HG02763 (cell line): ENCODE measurements around the gene DDC.
"Not testable (repeated sequence)": the region's sequence is repeated elsewhere in the genome, so short reads cannot be mapped to it uniquely, and the experiment has no call there.

Experiments used
- ATAC-seq: cut with Tn5 transposase; IDR thresholded peaks from one replicate; pipeline ENCODE4 v1.9.1; 2021; ENCODE audit warnings: mild to moderate bottlenecking, moderate library complexity; ENCODE audit not compliant: unreplicated experiment

The DDC gene

GRCh38 chr7:50589364-50589763 is 24.2 kb upstream of the DDC start:
- ATAC-seq: no peak

DNA sequence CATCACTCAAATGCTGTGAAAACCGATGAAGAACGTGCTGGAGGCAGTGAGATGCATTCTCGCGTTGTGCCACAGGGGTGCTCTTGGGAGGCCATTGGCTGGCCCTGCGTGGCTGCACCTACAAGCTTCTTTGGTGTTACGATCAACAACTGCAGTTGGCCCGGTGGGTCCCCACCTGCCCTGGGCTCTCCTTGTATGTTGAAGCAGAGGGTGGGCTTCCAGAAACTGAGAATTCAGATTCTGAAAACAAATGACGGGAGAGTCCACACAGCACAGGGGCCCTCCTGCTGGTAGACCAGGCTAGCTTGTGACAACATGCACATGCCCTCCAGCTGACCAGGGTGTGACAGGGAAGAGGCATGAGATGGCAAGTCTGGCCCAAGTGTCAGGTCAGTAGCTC is 23.7 kb upstream of the DDC start:
- no peak for ATAC-seq

DNA sequence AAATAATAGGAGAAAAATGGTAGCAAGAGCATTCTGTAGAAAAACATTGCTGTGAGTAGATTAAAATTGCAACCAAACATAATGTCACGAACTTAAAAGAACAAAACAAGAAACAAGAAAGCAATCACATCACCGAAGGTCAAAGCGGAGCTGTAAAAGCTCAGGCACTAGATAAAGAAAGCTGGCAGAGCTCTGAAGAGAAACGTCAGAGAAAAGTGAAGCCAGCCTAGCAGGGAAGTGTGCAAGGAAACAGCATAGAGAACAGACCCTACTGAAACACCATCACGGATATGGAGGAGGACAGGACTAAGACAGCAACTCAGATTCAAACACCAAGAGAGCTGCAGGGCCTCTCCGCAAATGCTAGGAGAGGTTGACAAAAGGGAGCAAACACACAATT is 22.5 kb upstream of the DDC start:
- ATAC-seq: no peak

DNA sequence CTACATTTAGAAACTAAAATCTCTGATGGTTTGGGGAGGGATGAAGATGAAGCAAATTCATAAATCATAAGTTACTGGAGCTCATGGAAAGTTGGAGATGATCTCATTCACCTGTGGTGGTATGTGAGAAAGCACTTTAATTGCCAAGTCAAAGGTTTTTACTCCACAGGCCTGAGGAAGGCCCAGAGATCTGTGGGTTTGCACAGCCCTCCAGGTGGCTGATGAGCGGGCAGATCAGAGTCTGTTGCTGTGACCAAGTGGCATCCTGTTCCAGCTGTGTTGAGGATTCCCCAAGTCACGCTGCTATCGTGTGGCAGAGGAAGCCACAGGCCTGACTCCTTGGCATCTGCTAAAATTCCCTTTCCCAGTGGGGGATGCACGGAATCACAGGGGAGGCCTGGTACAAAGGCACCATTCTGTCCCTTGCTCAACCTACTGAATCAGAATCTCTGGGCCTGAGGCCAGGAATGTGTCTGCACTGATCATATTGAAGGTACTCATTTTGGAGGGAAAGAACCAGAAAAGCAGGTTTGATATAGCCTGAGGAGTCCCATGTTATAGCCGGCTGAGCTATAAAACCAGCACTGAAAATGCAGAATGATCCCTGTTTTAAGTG is 19.7 kb upstream of the DDC start:
- no peak for ATAC-seq

GRCh38 chr7:50584386-50584785 is 19.2 kb upstream of the DDC start:
- ATAC-seq: no peak

- ATAC-seq: not testable (repeated sequence)
Measured at GRCh38 chr7:50583295-50583694, 18.1 kb upstream of the DDC start.

- ATAC-seq: not testable (repeated sequence)
Measured at GRCh38 chr7:50582271-50582670, 17.1 kb upstream of the DDC start.

DNA sequence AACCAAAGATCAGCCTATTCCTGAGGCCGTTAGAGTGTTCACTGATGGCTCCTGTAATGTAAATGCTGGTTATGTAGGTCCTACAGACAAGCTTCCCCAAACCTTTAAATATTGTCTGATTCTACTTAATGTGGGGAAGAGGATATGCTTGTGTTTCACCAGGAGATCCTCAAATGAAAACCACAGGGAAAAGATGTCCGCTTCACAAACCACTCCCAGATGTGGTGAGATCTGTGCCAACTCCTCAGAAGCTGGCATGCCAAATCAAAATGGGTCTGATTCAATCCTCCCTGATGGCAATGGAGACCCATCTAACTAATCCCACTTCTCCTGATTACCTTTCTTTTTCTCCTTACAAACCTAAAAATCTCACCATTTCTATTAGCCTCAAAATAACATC is 15.5 kb upstream of the DDC start:
- not testable (repeated sequence) for ATAC-seq

GRCh38 chr7:50580057-50580456 is 14.9 kb upstream of the DDC start:
- no peak for ATAC-seq

DNA sequence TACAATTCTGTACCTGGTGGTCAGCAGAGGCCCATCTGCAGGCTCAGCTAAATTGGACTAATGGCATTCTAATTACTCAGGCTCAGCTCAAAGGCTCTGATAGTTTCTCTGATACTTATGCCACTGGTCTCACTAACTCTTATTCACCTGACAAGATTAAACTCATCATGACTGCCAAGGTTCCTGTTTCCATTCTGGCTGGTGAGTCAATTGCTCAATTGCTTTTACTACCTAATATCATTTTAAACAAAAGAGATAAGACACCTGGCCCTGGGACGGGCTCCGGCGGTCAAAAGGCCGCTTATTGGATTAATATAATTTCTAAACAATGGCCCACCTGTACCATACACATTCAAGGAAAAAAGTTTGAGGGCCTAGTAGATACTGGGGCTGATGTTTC is 12.9 kb upstream of the DDC start:
- not testable (repeated sequence) for ATAC-seq

GRCh38 chr7:50577569-50577968 is 12.4 kb upstream of the DDC start:
- no peak for ATAC-seq

DNA sequence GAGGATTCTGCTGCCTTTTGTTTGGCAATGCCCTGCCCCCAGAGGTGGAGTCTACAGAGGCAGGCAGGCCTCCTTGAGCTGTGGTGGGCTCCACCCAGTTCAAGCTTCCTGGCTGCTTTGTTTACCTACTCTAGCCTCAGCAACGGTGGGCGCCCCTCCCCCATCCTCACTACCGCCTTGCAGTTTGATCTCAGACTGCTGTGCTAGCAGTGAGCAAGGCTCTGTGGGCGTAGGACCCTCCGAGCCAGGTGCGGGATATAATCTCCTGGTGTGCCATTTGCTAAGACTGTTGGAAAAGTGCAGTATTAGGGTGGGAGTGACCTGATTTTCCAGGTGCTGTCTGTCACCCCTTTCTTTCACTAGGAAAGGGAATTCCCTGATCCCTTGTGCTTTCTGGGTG is 11.2 kb upstream of the DDC start:
- not testable (repeated sequence) for ATAC-seq

DNA sequence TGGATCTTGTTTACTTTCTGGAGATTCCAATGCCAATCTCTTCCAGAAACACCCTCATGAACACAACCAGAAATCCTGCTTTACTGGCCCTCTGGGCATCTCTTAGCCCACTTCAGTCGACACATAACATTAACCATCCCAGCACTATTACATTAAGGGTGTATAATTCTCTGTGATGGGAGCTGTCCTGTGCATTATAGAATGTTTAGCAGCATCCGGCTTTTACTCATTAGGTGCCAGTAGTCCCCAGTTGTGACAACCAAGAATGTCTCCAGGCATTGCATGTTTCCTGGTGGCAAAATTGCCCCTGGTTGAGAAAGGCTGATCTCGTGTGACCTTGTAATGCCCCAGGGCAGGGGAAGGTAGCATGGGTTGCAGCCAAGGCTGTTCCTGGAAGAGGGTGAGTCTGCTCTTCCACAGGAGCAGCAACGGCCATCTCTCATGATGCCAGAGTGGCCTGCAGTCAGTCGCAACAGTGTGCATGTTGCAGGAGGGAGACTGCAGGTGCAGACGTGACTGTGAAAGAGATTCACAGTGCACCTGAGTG is 2.6 kb upstream of the DDC start:
- ATAC-seq: no peak

DNA sequence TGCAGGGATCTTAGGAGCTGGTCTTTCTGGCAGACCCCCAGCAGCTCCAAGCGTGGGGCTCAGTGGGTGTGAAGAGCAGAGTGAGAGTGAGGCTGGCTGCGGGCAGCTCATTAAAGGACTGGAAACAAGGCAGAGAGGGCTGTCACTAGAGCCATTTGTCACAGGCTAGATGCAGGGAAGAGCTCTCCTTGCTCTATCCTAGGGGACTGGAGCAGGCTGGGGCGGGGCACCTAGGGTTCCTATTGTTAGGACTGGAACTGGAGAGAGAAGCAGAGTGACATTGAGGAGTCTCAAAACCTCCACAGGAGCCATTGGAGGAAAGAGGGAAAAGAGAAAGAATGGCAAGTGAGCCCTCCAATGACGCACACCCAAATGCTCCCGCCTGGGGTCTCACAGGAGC is 772 bp upstream of the DDC start:
- ATAC-seq: no peak

- no peak for ATAC-seq
Measured at GRCh38 chr7:50565559-50565916, 333 bp upstream of the DDC start.

- ATAC-seq: no peak
Measured at GRCh38 chr7:50564171-50564570, 1.0 kb downstream of the DDC start.

DNA sequence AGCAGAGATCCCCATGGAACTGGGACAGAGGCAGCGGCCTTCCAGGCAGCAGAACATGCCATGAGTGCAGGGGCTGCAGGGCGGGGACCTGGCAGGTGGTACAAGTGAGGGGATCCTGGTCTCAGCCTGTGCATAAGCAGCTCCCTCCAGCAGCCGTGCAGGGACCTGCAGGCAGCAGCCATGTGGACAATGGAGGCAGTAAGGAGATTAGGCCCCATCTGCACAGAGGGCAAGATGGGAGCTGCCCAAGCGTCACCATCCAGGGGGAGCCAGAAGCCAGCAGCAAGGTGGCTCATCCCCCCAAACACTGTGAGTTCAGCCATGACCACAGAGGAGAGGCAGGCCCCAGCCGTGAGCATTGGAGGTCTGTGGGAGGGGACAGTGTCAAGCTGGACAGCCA is 3.1 kb downstream of the DDC start:
- no peak for ATAC-seq

DNA sequence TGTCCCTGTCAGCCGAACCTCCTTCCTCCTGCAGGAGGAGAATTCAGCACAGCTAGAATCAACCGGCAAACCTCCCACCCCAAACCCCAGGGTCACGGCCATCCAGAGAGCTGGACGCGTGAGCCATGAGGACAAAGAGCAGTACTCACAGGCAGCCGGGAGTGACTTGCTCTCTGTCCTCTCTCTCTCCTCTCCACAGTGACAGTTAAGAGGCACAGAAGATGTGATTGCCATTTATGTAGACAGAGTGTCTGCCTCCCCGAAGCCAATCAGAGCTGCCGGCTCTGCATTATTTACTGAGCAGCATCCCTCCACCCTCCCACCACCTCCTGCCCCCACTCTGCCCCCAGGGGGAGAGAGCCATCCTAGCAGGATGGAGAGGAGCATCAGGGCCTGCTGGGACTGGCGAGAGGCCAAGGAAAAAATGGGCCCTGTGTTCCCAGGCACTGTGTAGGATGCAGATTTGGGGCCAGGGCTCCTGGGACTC is 4.3 kb downstream of the DDC start:
- ATAC-seq: no peak

DNA sequence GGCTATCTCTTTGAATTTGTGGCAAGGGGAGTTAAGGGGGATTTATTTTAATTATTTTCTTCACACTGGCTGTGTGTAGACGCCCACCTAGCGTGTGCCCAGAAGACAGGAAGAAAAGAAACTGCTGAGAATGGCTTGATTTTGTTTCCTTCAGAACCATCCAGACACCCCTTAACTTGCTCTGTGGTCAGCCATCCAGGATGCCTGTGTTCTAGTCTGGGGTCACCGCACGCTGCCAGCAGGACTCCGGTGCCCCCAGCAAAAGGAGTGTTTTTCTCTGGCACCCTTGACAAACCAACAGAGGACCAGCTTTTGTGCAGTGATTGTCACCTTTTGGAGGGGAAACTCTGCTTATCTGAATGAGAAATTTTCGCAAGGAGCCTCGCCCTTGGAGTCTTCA is 5.3 kb downstream of the DDC start:
- no peak for ATAC-seq

DNA sequence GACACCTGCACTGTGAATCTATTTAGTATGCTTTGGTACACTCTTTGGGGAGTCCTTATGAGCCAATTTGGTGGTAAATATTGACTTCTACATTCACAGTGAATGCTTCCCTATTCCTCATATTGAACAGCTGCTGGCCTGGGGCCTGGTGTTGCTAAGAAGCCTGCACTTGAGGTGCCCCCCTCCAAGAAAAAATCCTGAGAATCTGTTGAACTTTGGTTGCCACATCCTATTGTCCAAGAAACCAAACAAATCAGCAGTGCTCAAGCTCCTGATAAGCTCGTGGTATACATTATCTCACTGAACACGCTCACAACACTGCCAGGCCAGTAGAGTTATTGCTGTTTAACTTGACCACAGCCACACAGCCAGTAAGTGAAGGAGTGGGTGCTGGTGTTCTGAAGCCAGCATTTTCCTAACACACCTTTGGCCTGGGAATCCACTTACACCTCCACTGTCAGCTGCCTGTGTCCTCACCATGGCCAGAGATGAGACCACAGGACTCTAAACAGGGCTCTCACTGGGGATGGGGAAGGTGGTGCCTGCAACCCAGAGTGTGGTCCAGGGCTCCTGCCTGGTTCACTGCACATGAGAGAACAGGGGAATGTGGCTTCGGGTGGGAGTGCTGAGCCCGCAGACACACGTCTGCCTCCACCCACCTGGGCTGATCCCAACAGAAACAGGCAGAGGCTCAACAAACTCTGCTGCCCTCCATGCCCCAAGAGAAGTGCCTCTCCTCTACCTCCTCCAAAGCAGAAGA is 6.7 kb downstream of the DDC start:
- no peak for ATAC-seq

DNA sequence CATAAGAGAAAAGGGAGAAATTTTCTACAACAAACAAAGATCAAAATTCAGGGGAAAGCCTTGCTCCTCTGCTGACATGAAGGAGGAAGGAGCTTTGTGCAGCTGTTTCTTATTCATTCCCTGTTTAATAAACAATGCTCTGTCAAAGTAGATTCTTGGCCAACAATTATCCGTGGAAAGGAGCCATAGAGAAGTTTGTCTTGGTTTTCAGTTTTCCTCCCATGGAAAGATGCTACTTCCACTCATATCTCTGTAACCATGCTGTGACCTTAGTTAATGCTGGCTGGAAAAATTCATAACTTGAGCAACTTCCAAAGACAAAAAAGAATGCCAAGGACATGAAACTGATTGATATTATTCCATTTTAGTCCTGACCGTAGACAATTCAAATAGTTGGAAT is 8.1 kb downstream of the DDC start:
- no peak for ATAC-seq

GRCh38 chr7:50556247-50556991 is 8.8 kb downstream of the DDC start:
- ATAC-seq: no peak
